Stomach (tissue), 4 donors: ENCODE measurements around the gene SERPINB2.

ENCODE experiments used
- CTCF ChIP-seq, 7 experiments: fragments of 450-650 bp in 4 of 7; fragments of 200-600 bp in 3 of 7; sonication (generic) in 3 of 7; IDR thresholded peaks; one replicate each; pipeline ENCODE4 v1.5.1; 2016 to 2019; ENCODE audit warnings: antibody characterized with exemption in 7 of 7, control low read depth in 2 of 7, mild to moderate bottlenecking in 1 of 7
- EP300 ChIP-seq: sonication (generic); formaldehyde crosslinking; IDR thresholded peaks from one replicate; pipeline ENCODE4 v1.6.1; 2017; ENCODE audit warnings: antibody characterized with exemption
- POLR2A ChIP-seq, 4 donors: fragments of 450-650 bp; IDR thresholded peaks; one replicate each; pipeline ENCODE4 v1.6.1; 2016; ENCODE audit warnings: antibody characterized with exemption in 4 of 4, control low read depth in 2 of 4, mild to moderate bottlenecking in 1 of 4, moderate library complexity in 1 of 4
- POLR2AphosphoS5 ChIP-seq, 3 donors: sonication (generic); formaldehyde crosslinking; IDR thresholded peaks; one replicate each; pipeline ENCODE4 v1.6.1; 2016; ENCODE audit warnings: antibody characterized with exemption in 3 of 3

DNA sequence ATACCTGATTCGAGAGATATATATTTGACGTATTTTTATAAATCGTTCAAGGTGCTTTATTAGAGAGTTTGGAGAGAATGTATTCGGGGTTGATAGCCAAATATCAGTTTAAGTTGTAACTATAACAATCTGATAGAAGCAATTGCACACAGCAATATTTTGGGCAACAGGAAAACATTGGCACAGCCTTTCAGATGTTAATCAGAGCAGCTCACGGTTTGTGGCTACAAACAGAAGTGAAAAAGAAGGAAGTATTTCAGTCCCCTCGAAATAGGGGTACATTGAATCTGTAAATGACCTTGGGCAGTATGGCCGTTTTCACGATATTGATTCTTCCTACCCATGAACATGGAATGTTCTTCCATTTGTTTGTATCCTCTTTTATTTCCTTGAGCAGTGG is 40.8 kb downstream of the SERPINB2 start:
- TF ChIP-seq EP300 (no peak), CTCF (IDR thresholded peaks at IDR 0.05) (no peak), POLR2A (IDR thresholded peaks at IDR 0.05) (no peak), POLR2AphosphoS5 (IDR thresholded peaks at IDR 0.05) (no peak)
